Testis (tissue), 2 donors: ENCODE data around the gene KMT2A.

Experiments used
- POLR2A ChIP-seq: fragments of 450-650 bp; IDR thresholded peaks from one replicate; pipeline ENCODE4 v1.6.1; 2017; ENCODE audit warnings: antibody characterized with exemption, mild to moderate bottlenecking, moderate library complexity
- TF ChIP-seq, protein P1 (sequence below), 3 experiments: fragments of 450-650 bp in 2 of 3; fragments of 200-600 bp in 1 of 3; sonication (generic) in 1 of 3; IDR thresholded peaks; one replicate each; pipeline ENCODE4 v1.5.1; 2016 to 2019; ENCODE audit warnings: antibody characterized with exemption in 3 of 3, mild to moderate bottlenecking in 2 of 3, moderate library complexity in 1 of 3

DNA sequence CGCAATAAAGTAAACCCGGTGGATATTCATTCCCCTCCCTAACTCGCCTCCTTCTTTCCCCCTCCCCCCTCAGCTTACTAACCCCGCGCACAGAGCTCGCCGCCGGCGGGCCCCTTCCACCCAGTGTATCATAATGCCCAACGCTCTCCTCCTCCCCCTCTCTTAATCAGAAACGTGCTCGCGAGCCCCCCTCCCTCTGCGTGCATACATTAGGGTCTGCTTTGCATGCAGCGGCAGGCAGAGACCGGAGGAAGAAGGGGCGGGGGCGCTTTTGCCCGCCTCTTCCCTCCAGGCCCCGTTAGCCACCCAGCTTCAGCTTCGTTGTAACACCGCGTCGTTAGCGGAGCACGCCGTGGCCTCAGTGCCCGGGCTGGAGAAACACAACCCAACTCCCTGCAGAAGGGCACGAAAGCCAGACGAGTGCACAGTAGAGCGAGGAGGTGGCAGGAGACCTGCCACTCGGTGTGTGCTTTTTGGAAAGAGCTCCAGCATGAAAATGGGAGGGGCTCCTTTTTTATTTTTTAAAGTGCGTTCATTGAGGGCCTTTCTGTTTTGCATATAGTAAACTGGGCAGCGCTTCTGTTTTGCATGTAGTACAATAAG lies 901 bp upstream of the KMT2A start:
- TF ChIP-seq, protein P1, sequence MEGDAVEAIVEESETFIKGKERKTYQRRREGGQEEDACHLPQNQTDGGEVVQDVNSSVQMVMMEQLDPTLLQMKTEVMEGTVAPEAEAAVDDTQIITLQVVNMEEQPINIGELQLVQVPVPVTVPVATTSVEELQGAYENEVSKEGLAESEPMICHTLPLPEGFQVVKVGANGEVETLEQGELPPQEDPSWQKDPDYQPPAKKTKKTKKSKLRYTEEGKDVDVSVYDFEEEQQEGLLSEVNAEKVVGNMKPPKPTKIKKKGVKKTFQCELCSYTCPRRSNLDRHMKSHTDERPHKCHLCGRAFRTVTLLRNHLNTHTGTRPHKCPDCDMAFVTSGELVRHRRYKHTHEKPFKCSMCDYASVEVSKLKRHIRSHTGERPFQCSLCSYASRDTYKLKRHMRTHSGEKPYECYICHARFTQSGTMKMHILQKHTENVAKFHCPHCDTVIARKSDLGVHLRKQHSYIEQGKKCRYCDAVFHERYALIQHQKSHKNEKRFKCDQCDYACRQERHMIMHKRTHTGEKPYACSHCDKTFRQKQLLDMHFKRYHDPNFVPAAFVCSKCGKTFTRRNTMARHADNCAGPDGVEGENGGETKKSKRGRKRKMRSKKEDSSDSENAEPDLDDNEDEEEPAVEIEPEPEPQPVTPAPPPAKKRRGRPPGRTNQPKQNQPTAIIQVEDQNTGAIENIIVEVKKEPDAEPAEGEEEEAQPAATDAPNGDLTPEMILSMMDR (IDR thresholded peaks at IDR 0.05) = no peak
- TF ChIP-seq POLR2A = no peak
